Measurements from ENCODE around the gene SFTPD. TPM values are rescaled to one million over a fixed set of nuclear protein-coding genes. Genes with fewer than 3 reads are reported as not detected.

Gene SFTPD
- total and polyA plus RNA-seq, 2 of the 8 experiments (the other 6 are each of a cell fraction or from before 2014, with no cell fraction given): 0.21 to 0.54 TPM

DNA sequence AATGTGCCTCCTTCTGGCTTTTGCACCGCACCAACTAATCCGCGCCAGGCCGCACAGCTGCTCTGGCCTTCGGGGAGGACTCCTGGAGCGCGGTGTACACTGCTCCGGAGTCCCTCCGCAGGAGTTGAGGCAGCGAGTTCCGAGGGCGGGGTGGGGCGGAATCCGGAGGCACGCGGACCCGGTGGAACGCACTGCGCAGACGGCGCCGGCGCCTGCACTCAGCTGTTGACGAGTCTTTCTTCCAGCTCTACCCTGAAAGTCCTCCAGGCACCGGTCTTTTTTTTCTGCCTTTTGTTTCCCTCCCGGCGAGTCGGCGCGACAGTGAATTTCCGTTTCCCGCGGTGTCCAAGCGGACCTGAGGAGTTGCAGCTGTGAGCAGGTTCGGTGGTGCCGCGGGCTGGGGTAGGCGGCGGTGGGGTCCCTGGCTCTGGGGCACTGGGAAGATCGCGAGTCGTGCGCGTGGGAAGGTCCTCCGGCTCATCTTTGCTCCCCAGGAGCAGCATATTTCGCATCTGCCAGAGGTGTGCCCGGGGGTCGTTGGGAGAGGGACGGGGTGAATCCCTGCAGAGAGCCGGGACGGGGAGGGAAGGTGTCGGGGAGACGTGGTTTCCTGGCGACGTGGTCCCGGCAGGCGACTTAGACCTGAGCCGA is 44.1 kb downstream of the SFTPD start (continued):
- TF ChIP-seq GABPA (IDR thresholded peaks at IDR 0.05; ENCODE audit: borderline replicate concordance, insufficient read depth, low read length) (0 out of 2 replicates have a peak, but pooled peaks have one; percentile 36), RFX5 (IDR thresholded peaks at IDR 0.05; ENCODE audit: borderline replicate concordance, low read depth, low read length) (no peak), CTCF (IDR thresholded peaks at IDR 0.05; ENCODE audit: control extremely low read depth in 1 of 3, insufficient read depth in 1 of 3, low read depth in 1 of 3, low read length in 3 of 3) (no peak), CHD2 (IDR thresholded peaks at IDR 0.05; ENCODE audit: low read length) (no peak), CTBP2 (IDR thresholded peaks at IDR 0.05; ENCODE audit: borderline replicate concordance, insufficient read depth, insufficient read length, low read length) (no peak), EP300 (IDR thresholded peaks at IDR 0.05; ENCODE audit: borderline replicate concordance in 1 of 2, low read depth in 2 of 2, low read length in 2 of 2) (no peak), RBBP5 (IDR thresholded peaks at IDR 0.05; ENCODE audit: borderline replicate concordance, low read depth, low read length) (peak; percentile 58; the same call in 1 of the 2 replicates), SP2 (IDR thresholded peaks at IDR 0.05; ENCODE audit: low read length) (no peak), POLR2A (IDR thresholded peaks at IDR 0.05; ENCODE audit: control extremely low read depth in 1 of 2, low read depth in 2 of 2, low read length in 2 of 2) (peak in 1 of 2 experiments; percentile 50; a peak in 1 of 3 replicates), USF2 (IDR thresholded peaks at IDR 0.05; ENCODE audit: low read length) (no peak), RAD21 (IDR thresholded peaks at IDR 0.05 in 1 of 2, conservative IDR thresholded peaks at IDR 0.05 in 1 of 2; ENCODE audit: low read depth in 2 of 2, low read length in 2 of 2) (no peak; a peak in 1 of 4 replicates), SAP30 (IDR thresholded peaks at IDR 0.05; ENCODE audit: insufficient read depth, insufficient replicate concordance, low read length) (no peak), ASH2L (IDR thresholded peaks at IDR 0.05; ENCODE audit: low read length) (peak; percentile 59), BCL11A (IDR thresholded peaks at IDR 0.05; ENCODE audit: low read depth in 2 of 2, low read length in 2 of 2) (no peak), EZH2 (IDR thresholded peaks at IDR 0.05; ENCODE audit: low read depth, low read length, severe bottlenecking) (peak; percentile 35), YY1 (IDR thresholded peaks at IDR 0.05; ENCODE audit: low read depth, low read length) (no peak), RNF2 (IDR thresholded peaks at IDR 0.05; ENCODE audit: borderline replicate concordance, low read depth, low read length, missing control alignments, poor library complexity, severe bottlenecking) (no peak), KDM5A (IDR thresholded peaks at IDR 0.05; ENCODE audit: low read length) (no peak), SIX5 (IDR thresholded peaks at IDR 0.05; ENCODE audit: low read depth, low read length) (no peak), SRF (IDR thresholded peaks at IDR 0.05; ENCODE audit: low read depth, low read length) (no peak)
